WERI-Rb-1 (cell line): ENCODE results near the gene GLS.
A peak's percentile ranks its signal among the peaks of the same experiment; 100 is the strongest.

Experiments
- DNase-seq: peaks from one replicate; pipeline ENCODE4 v3.0.0-alpha.2; 2020
- H3K27ac ChIP-seq: fragments of 250-450 bp; sonication (Bioruptor Pico); 2 replicates; pipeline ENCODE4 v1.5.1; 2020; ENCODE audit warnings: mild to moderate bottlenecking, moderate library complexity
- H3K27me3 ChIP-seq: fragments of 250-450 bp; sonication (Bioruptor Pico); 2 replicates; pipeline ENCODE4 v1.5.1; 2021; ENCODE audit warnings: mild to moderate bottlenecking, low read depth, moderate library complexity; ENCODE audit not compliant: insufficient read depth, severe bottlenecking
- H3K36me3 ChIP-seq: fragments of 250-450 bp; sonication (Bioruptor Pico); 2 replicates; pipeline ENCODE4 v1.5.1; 2020; ENCODE audit warnings: mild to moderate bottlenecking, moderate library complexity
- H3K4me3 ChIP-seq: 2 replicates; pipeline ENCODE4 v1.5.1; 2011; ENCODE audit warnings: low read depth, mild to moderate bottlenecking, control low read depth, low read length
- H3K9me3 ChIP-seq: fragments of 250-450 bp; sonication (Bioruptor Pico); 2 replicates; pipeline ENCODE4 v1.5.1; 2021; ENCODE audit warnings: mild to moderate bottlenecking, moderate library complexity; ENCODE audit not compliant: severe bottlenecking
- TF ChIP-seq, protein P1 (sequence below): IDR thresholded peaks from 2 replicates; pipeline ENCODE4 v1.5.1; 2011; ENCODE audit warnings: low read depth, mild to moderate bottlenecking, control low read depth, inconsistent platforms, low read length

The GLS gene

DNA sequence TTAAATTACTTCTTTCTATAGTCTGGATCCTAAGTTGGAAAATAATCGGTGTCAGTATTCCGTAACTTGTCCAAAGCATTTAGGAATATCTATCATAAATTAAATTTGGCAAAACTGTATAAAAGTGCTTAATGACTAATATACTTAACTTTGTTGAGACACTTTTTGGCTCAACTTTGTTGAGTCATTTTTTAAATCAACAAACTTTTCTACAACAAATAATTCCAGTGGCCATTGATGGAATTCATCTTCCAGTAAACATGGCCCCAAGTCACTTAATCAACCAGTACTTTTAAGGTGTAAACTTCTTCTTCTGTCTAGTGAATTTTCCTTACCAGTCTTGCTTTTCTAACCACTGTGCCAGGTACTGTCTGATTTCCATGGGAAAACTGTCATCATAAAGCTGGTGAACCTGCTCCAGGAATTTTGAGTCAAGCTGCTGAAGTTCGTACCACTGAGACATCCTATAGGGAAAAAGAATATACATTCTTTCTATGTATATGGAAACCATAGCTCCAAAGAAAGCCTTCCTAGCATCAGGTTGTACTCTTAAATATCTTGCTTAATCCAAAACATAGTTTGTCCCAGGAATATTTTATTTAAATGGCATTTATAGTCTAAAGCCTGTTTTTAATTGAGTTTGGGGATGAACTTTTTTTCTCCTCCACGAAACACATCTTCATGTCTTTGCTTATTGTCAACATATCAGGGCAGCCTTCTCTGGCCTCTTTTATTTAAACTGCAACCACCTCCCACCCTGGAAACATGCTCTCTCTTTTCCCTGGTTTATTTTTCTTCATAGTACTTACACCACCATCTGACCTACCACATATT is 129.1 kb downstream of the GLS start:
- no peaks in the 10 kb centered on the region for H3K27me3 ChIP-seq
- H3K9me3 ChIP-seq = no peaks in the 10 kb centered on the region
- peaks cover 45% of the 10 kb centered on the region for H3K36me3 ChIP-seq
- TF ChIP-seq, protein P1, sequence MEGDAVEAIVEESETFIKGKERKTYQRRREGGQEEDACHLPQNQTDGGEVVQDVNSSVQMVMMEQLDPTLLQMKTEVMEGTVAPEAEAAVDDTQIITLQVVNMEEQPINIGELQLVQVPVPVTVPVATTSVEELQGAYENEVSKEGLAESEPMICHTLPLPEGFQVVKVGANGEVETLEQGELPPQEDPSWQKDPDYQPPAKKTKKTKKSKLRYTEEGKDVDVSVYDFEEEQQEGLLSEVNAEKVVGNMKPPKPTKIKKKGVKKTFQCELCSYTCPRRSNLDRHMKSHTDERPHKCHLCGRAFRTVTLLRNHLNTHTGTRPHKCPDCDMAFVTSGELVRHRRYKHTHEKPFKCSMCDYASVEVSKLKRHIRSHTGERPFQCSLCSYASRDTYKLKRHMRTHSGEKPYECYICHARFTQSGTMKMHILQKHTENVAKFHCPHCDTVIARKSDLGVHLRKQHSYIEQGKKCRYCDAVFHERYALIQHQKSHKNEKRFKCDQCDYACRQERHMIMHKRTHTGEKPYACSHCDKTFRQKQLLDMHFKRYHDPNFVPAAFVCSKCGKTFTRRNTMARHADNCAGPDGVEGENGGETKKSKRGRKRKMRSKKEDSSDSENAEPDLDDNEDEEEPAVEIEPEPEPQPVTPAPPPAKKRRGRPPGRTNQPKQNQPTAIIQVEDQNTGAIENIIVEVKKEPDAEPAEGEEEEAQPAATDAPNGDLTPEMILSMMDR = no peak
- no peak for DNase-seq
- H3K4me3 ChIP-seq = no peak overlapping the region
- H3K27ac ChIP-seq = no peak overlapping the region

- H3K4me3 ChIP-seq = no peak overlapping the region
- H3K36me3 ChIP-seq = peaks cover 31% of the 10 kb centered on the region
Measured at GRCh38 chr2:191010887-191011885, 130.6 kb downstream of the GLS start.

GRCh38 chr2:191012346-191012745 is 131.7 kb downstream of the GLS start:
- peaks cover 20% of the 10 kb centered on the region for H3K36me3 ChIP-seq
- TF ChIP-seq, protein P1 = no peak
- H3K9me3 ChIP-seq = no peaks in the 10 kb centered on the region
- no peaks in the 10 kb centered on the region for H3K27me3 ChIP-seq
- no peak overlapping the region for H3K27ac ChIP-seq
- H3K4me3 ChIP-seq = no peak overlapping the region
- no peak for DNase-seq

More at GRCh38 chr2:191010887-191011885, 130.6 kb downstream of the GLS start:
- TF ChIP-seq, protein P1 = no peak
- H3K27me3 ChIP-seq = no peaks in the 10 kb centered on the region
- H3K9me3 ChIP-seq = no peaks in the 10 kb centered on the region
- no peak overlapping the region for H3K27ac ChIP-seq
- no peak for DNase-seq

DNA sequence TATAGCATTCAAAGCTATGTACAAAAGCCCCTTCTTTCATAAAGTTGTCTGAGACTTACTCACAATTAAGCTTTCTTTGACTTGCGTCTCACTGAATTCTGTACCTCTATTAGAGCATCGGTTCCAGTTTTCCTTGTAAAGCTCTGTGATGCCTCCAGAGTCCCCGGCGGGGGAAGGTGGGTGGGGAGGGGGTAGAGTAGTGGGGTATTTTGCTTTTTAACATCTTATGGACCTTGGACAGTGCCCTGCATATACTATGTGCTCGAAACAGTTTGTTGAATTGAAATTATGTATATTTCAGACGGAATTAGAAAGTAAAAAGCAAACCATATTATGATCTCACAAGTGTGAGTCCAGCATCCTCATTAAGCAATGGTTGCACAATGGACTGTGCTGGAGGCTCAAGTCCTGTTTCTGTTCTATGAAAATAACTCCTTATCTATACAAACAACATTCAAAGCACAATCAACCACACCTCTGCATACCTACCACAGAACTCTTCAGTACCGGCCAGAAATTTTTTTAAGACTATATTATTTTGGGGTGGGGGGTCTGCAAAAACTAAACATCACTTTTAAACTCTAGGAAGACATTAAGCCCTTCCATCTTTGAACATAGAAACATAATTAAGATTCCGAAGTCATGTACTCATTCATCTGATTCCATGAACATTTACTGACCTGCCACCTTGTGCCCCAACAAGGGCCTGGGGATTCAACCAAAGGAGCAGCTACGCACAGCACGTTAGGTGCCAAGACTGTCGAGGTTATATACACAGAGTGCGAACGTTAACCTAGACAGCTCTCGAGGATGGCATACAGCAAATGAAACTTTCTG is 132.4 kb downstream of the GLS start:
- Histone ChIP-seq H3K27ac (no peak overlapping the region), H3K36me3 (peaks cover 15% of the 10 kb centered on the region), H3K9me3 (no peaks in the 10 kb centered on the region), H3K27me3 (no peaks in the 10 kb centered on the region), H3K4me3 (peak overlapping the region; percentile 91)
- TF ChIP-seq, protein P1 = no peak
- no peak for DNase-seq

DNA sequence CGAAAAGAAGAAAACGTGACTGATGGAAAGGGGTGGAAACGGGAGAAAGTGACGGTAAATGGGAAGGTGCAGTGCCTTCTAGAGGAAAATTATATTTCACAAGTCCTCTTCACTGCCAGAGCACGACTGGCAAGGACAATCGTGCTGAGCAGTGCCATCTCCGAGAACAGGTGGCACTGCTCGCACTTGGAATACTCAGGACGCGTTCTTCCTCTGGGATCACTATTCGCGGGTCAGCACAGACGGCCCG is 133.0 kb downstream of the GLS start:
- Histone ChIP-seq H3K27ac (peak overlapping the region; percentile 87), H3K27me3 (no peaks in the 10 kb centered on the region), H3K36me3 (peaks cover 10% of the 10 kb centered on the region), H3K4me3 (peak overlapping the region; percentile 91), H3K9me3 (no peaks in the 10 kb centered on the region)
- DNase-seq = no peak
- TF ChIP-seq, protein P1 = no peak
